NB4 (cell line): Measurements from ENCODE around the gene PKDCC.

Experiments used
- DNase-seq: peaks from one replicate; pipeline ENCODE4 v3.0.0; 2010; ENCODE audit warnings: low read depth
- H3K4me3 ChIP-seq: one replicate; pipeline ENCODE4 v1.5.1; 2011; ENCODE audit warnings: mild to moderate bottlenecking, low read depth, low read length, moderate library complexity
- CTCF ChIP-seq: IDR thresholded peaks from one replicate; pipeline ENCODE4 v1.5.1; 2012; ENCODE audit warnings: low read depth, low read length
- MAX ChIP-seq: IDR thresholded peaks from 2 replicates; pipeline ENCODE4 v1.6.1; 2011; ENCODE audit warnings: low read depth, low read length
- MYC ChIP-seq: IDR thresholded peaks from 2 replicates; pipeline ENCODE4 v1.6.1; 2011; ENCODE audit warnings: low read depth, low read length
- POLR2A ChIP-seq: IDR thresholded peaks from 2 replicates; pipeline ENCODE4 v1.6.1; 2011; ENCODE audit warnings: mild to moderate bottlenecking; ENCODE audit not compliant: insufficient read length; ENCODE audit errors: extremely low read depth

Gene PKDCC

GRCh38 chr2:42089340-42089925, 41.6 kb downstream of the PKDCC start:
- TF ChIP-seq CTCF, result peak; percentile 86
- no peak for TF ChIP-seq POLR2A
- DNase-seq, result peak; percentile 83
- no peak overlapping the region for H3K4me3 ChIP-seq

GRCh38 chr2:42090216-42090615, 42.4 kb downstream of the PKDCC start:
- no peak for TF ChIP-seq POLR2A
- TF ChIP-seq MYC, result no peak
- no peak for TF ChIP-seq CTCF
- TF ChIP-seq MAX, result no peak
- DNase-seq, result no peak

GRCh38 chr2:42091671-42092070, 43.9 kb downstream of the PKDCC start:
- H3K4me3 ChIP-seq, result no peak overlapping the region
- TF ChIP-seq CTCF (no peak), MYC (no peak), MAX (no peak), POLR2A (no peak)
- DNase-seq, result no peak

More at GRCh38 chr2:42090216-42090615, 42.4 kb downstream of the PKDCC start:
- no peak overlapping the region for H3K4me3 ChIP-seq

- TF ChIP-seq MYC (no peak), MAX (no peak), POLR2A (no peak), CTCF (no peak)
- no peak overlapping the region for H3K4me3 ChIP-seq
- DNase-seq, result peak; percentile 25
Measured at GRCh38 chr2:42092084-42092996, 44.5 kb downstream of the PKDCC start.

GRCh38 chr2:42094114-42094513, 46.3 kb downstream of the PKDCC start:
- H3K4me3 ChIP-seq, result no peak overlapping the region
- no peak for TF ChIP-seq MAX
- no peak for TF ChIP-seq POLR2A
- no peak for TF ChIP-seq MYC
- TF ChIP-seq CTCF, result no peak
- no peak for DNase-seq
